GM18526 (cell line): ENCODE data around the gene ISOC2.

Experiments used
- POLR2A ChIP-seq: IDR thresholded peaks from 3 replicates; pipeline ENCODE4 v1.6.1; 2011; ENCODE audit not compliant: insufficient read length; ENCODE audit errors: extremely low read depth

Gene ISOC2

GRCh38 chr19:55461259-55461973 is at the start of gene ISOC2:
Gene ISOC2 (minus strand): TSS chr19:55461642. CDS start chr19:55456486, 5,156 bp downstream.
- peak; percentile 73 for TF ChIP-seq POLR2A

- no peak for TF ChIP-seq POLR2A
Observed at GRCh38 chr19:55508120-55508519, 46.7 kb upstream of the ISOC2 start.

GRCh38 chr19:55504981-55505380 is 43.5 kb upstream of the ISOC2 start:
- TF ChIP-seq POLR2A: no peak

- no peak for TF ChIP-seq POLR2A
Observed at GRCh38 chr19:55504252-55504603, 42.8 kb upstream of the ISOC2 start.

- no peak for TF ChIP-seq POLR2A
Observed at GRCh38 chr19:55503502-55504251, 42.2 kb upstream of the ISOC2 start.

- no peak for TF ChIP-seq POLR2A
Observed at GRCh38 chr19:55503157-55503501, 41.7 kb upstream of the ISOC2 start.

- TF ChIP-seq POLR2A: no peak
Observed at GRCh38 chr19:55502197-55502952, 40.9 kb upstream of the ISOC2 start.

GRCh38 chr19:55500368-55500952 is 39.0 kb upstream of the ISOC2 start:
- no peak for TF ChIP-seq POLR2A

GRCh38 chr19:55498246-55498840 is 36.9 kb upstream of the ISOC2 start:
- no peak for TF ChIP-seq POLR2A

- TF ChIP-seq POLR2A: no peak
Observed at GRCh38 chr19:55497763-55498162, 36.3 kb upstream of the ISOC2 start.

GRCh38 chr19:55495646-55496349 is 34.4 kb upstream of the ISOC2 start:
- TF ChIP-seq POLR2A: no peak

- TF ChIP-seq POLR2A: no peak
Observed at GRCh38 chr19:55494172-55494761, 32.8 kb upstream of the ISOC2 start.

- no peak for TF ChIP-seq POLR2A
Observed at GRCh38 chr19:55493645-55494171, 32.3 kb upstream of the ISOC2 start.

- no peak for TF ChIP-seq POLR2A
Observed at GRCh38 chr19:55493052-55493644, 31.7 kb upstream of the ISOC2 start.
